Measurements from ENCODE around the gene ESYT3.

DNA sequence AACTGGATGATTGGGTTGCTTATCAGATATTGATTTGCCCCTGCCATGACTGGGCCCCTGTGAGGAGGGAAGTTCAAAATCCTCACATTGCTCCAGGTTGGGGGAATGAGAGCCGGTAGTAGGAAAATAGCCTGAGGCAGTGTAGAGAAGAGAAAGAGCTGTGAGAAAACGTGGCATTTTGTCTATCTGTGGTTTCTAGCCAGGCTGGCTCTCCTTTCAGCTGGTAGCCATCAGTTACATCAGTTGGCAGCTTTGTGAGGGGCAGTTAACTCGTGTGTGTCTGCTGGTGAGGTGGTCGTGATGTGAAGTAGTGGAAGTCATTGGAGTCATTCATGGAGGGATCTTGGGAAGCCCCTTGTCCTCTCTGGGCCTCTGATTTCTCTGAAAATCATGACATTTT, 5.2 kb downstream of the ESYT3 start:
- TF ChIP-seq CTCF (conservative IDR thresholded peaks at IDR 0.05; ENCODE audit: low read depth in 2 of 2) (no peak), STAT1 (IDR thresholded peaks at IDR 0.05; ENCODE audit: unreplicated experiment) (no peak), EZH2 (IDR thresholded peaks at IDR 0.05; ENCODE audit: low read depth, unreplicated experiment) (no peak)
